PC-9 (cell line): ENCODE data around the gene RIPOR3.
"Not testable (repeated sequence)": the region's sequence is repeated elsewhere in the genome, so short reads cannot be mapped to it uniquely, and the experiment has no call there.

Experiments
- EZH2 ChIP-seq: fragments of 200-600 bp; sonication (generic); IDR thresholded peaks from 2 replicates; pipeline ENCODE4 v1.8.0; 2017; ENCODE audit warnings: antibody characterized with exemption, low read depth
- TF ChIP-seq, protein P1 (sequence below): fragments of 200-600 bp; sonication (generic); conservative IDR thresholded peaks from 2 replicates; pipeline ENCODE4 v1.6.1; 2017; ENCODE audit warnings: mixed run types, antibody characterized with exemption, mild to moderate bottlenecking, moderate library complexity

DNA sequence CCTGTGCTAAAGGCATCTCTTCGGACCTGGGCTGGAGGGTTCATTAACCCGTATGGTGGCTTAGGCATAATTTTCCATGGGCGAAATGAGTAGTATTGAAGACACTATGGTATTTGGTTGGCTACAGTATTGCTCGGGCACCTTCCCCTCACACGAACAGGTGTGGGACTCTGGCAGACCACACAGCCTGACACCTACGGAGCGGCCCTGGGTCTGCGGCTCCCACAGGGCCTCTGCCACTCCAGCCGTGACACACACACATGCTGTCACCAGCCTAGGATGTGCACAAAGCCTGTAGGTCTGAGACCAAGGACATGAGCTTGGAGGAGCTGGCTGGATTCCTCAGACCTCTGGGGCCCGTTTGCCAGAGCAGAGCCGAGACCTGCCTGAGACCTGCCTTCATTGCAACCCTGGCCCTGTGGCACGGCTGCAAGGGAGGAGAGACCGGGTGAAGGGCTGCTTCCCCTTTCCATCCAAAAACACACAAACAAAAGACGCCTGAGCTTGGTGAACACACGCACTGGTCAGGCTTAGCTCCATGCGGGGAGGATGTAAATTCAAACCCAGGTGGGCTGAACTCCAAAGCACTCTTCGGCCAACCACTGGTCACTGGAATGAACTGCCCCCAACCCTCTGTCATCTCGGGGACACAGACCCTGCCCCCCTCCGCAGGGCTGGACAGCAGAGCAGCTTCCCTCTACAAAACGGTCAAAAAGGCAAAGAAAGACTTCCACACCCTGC lies 51.2 kb downstream of the RIPOR3 start:
- TF ChIP-seq, protein P1, sequence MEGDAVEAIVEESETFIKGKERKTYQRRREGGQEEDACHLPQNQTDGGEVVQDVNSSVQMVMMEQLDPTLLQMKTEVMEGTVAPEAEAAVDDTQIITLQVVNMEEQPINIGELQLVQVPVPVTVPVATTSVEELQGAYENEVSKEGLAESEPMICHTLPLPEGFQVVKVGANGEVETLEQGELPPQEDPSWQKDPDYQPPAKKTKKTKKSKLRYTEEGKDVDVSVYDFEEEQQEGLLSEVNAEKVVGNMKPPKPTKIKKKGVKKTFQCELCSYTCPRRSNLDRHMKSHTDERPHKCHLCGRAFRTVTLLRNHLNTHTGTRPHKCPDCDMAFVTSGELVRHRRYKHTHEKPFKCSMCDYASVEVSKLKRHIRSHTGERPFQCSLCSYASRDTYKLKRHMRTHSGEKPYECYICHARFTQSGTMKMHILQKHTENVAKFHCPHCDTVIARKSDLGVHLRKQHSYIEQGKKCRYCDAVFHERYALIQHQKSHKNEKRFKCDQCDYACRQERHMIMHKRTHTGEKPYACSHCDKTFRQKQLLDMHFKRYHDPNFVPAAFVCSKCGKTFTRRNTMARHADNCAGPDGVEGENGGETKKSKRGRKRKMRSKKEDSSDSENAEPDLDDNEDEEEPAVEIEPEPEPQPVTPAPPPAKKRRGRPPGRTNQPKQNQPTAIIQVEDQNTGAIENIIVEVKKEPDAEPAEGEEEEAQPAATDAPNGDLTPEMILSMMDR, result not testable (repeated sequence)
- TF ChIP-seq EZH2, result not testable (repeated sequence)
